Tibial nerve (tissue), 4 donors: ENCODE results near the gene RIBC2. TPM values are rescaled to one million over a fixed set of nuclear protein-coding genes. Genes with fewer than 3 reads are reported as not detected.
A peak's percentile ranks its signal among the peaks of the same experiment; 100 is the strongest.
"Not testable (repeated sequence)": the region's sequence is repeated elsewhere in the genome, so short reads cannot be mapped to it uniquely, and the experiment has no call there.

ENCODE experiments used
- DNase-seq, 2 donors: peaks; one replicate each; pipeline ENCODE4 v3.0.0-alpha.2; 2019; ENCODE audit warnings: low spot score in 2 of 2
- H3K27ac ChIP-seq, 4 donors: fragments of 200-600 bp; sonication (generic) in 3 of 4; one replicate each; pipeline ENCODE4 v1.5.1; 2017 to 2019; ENCODE audit warnings: mild to moderate bottlenecking in 1 of 4
- H3K27me3 ChIP-seq, 2 donors: fragments of 200-600 bp; sonication (generic) in 1 of 2; one replicate each; pipeline versions ENCODE4 v1.5.1 to v1.6.0; 2017 to 2019
- H3K36me3 ChIP-seq, 3 donors: fragments of 200-600 bp; sonication (generic); one replicate each; pipeline ENCODE4 v1.5.1; 2018 to 2019
- H3K4me1 ChIP-seq, 4 donors: fragments of 200-600 bp; sonication (generic) in 3 of 4; one replicate each; pipeline ENCODE4 v1.5.1; 2017 to 2019
- H3K4me3 ChIP-seq, 4 donors: fragments of 200-600 bp; sonication (generic) in 3 of 4; one replicate each; pipeline ENCODE4 v1.5.1; 2017 to 2019; ENCODE audit warnings: mild to moderate bottlenecking in 1 of 4, moderate library complexity in 1 of 4
- H3K9me3 ChIP-seq, 4 donors: fragments of 200-600 bp; sonication (generic) in 3 of 4; one replicate each; pipeline ENCODE4 v1.5.1; 2017 to 2019
- EP300 ChIP-seq, 2 donors: sonication (generic); formaldehyde crosslinking; IDR thresholded peaks; one replicate each; pipeline ENCODE4 v1.6.1; 2017; ENCODE audit warnings: antibody characterized with exemption in 2 of 2, mild to moderate bottlenecking in 1 of 2
- POLR2A ChIP-seq, 2 donors: fragments of 450-650 bp; IDR thresholded peaks; one replicate each; pipeline ENCODE4 v1.6.1; 2017; ENCODE audit warnings: antibody characterized with exemption in 2 of 2, mild to moderate bottlenecking in 2 of 2, moderate library complexity in 2 of 2
- WGBS, 2 donors: methylation state at CpG; one replicate each; pipeline ENCODE4 v1.1.5; 2018; 5-methylcytosine and 5-hydroxymethylcytosine counted together
- total RNA-seq, 4 donors: library from RNA; depleted of rRNA; stranded (reverse); fragments of >200 nt; gene quantifications; one replicate each; pipeline ENCODE4 v1.1.0, GENCODE V29; 2016
- TF ChIP-seq, protein P1 (sequence below), 5 experiments: fragments of 200-600 bp in 3 of 5; fragments of 450-650 bp in 2 of 5; sonication (generic) in 3 of 5; IDR thresholded peaks; one replicate each; pipeline ENCODE4 v1.5.1; 2016 to 2019; ENCODE audit warnings: antibody characterized with exemption in 5 of 5, mild to moderate bottlenecking in 3 of 5, moderate library complexity in 2 of 5

The RIBC2 gene, protein sequence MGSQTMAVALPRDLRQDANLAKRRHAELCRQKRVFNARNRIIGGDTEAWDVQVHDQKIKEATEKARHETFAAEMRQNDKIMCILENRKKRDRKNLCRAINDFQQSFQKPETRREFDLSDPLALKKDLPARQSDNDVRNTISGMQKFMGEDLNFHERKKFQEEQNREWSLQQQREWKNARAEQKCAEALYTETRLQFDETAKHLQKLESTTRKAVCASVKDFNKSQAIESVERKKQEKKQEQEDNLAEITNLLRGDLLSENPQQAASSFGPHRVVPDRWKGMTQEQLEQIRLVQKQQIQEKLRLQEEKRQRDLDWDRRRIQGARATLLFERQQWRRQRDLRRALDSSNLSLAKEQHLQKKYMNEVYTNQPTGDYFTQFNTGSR
- total RNA-seq, result under 1 TPM in 1 of 4 donors, not detected in 3; 0.42 TPM

DNA sequence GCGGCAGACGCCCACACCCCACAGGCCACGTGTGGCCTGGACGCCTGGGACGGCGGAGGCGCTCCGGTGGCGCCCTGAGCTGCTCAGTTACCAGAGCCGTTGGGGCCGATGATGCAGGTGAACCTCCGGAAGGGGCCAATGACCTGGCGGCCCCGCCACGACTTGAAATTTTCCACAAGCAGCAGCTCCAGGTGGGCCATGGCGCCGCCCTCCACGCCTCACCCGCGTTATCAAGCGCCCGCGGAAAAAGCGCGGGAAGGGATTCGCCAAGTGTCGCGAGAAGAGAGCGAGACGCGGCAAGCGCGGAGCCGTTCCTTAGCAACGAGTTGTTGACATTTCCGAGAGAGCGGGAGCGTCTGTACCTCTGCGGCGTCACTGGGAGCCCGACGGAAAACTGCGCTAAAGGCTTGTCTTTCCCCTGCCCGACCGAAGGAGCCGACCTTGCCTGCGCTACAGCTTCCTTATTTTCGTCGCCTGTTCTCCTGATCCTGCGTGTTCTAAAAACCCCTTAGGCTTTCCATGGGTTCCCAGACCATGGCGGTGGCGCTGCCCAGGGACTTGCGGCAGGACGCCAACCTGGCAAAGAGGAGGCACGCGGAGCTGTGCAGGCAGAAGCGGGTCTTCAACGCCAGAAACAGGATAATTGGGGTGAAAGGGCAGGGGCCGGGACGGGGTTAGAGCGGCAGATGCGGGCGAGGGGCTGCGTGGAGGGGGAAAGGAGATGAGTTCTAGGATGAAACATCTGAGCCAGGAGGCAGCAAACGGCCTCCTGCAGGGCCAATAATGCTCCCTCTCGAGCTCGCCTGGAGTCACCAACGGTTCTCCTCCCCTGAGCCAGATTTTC, at the start of gene RIBC2, which contains the start of gene SMC1B:
RIBC2 (plus strand) TSS at position 326 of the 844 bp plus-strand sequence; CDS start at position 520, 194 bp downstream.
SMC1B (minus strand) TSS at position 232 of the 844 bp plus-strand sequence; CDS start at position 200, 32 bp downstream.
- DNase-seq, result peak; percentile 35 to 40
- TF ChIP-seq POLR2A (IDR thresholded peaks at IDR 0.05) (no peak), EP300 (IDR thresholded peaks at IDR 0.05) (no peak)
- TF ChIP-seq, protein P1, sequence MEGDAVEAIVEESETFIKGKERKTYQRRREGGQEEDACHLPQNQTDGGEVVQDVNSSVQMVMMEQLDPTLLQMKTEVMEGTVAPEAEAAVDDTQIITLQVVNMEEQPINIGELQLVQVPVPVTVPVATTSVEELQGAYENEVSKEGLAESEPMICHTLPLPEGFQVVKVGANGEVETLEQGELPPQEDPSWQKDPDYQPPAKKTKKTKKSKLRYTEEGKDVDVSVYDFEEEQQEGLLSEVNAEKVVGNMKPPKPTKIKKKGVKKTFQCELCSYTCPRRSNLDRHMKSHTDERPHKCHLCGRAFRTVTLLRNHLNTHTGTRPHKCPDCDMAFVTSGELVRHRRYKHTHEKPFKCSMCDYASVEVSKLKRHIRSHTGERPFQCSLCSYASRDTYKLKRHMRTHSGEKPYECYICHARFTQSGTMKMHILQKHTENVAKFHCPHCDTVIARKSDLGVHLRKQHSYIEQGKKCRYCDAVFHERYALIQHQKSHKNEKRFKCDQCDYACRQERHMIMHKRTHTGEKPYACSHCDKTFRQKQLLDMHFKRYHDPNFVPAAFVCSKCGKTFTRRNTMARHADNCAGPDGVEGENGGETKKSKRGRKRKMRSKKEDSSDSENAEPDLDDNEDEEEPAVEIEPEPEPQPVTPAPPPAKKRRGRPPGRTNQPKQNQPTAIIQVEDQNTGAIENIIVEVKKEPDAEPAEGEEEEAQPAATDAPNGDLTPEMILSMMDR (IDR thresholded peaks at IDR 0.05), result no peak
- Histone ChIP-seq H3K4me3 (peak within 1 kb of the TSS; percentile 26 to 47 (median 38)), H3K4me1 (peaks cover 0 to 14% (median 3%) of the 10 kb centered on the region in 4 donors), H3K27me3 (peaks cover 0 to 10% of the 10 kb centered on the region in 2 donors), H3K9me3 (no peaks in the 10 kb centered on the region), H3K36me3 (no peaks in the 10 kb centered on the region), H3K27ac (no peak within 1 kb of the TSS)
- 13 to 24% methylated on average over 36 to 61 of the region's 68 CpGs for WGBS, 2 donors

DNA sequence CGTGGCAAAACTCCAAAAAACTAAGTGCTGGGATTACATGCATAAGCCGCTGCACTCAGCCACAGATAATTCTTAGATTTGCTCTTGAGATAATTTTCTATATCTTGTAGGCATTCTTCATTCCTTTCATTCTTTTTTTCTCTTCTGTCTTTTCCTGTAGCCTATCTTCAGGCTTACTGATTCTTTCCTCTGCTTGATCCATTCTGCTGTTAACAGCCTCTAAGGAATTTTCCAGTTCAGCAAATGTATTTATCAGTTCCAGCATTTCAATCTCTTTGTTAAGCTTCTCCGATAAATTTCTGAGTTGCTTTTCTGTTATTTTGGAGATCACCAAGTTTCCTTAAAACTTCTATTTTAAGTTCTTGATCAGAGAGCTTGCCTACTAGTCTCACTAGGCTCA, 46.8 kb upstream of the RIBC2 start:
- 85 to 91% methylated on average over 3 of the region's 3 CpGs for WGBS, 2 donors
- Histone ChIP-seq H3K27me3 (no peaks in the 10 kb centered on the region), H3K4me1 (no peaks in the 10 kb centered on the region), H3K36me3 (no peaks in the 10 kb centered on the region), H3K4me3 (no peak overlapping the region), H3K9me3 (peaks cover 0 to 18% (median 0%) of the 10 kb centered on the region in 4 donors), H3K27ac (no peak overlapping the region)
- DNase-seq, result no peak
- TF ChIP-seq EP300 (IDR thresholded peaks at IDR 0.05), result no peak
- no peak for TF ChIP-seq POLR2A (IDR thresholded peaks at IDR 0.05)
- TF ChIP-seq, protein P1 (IDR thresholded peaks at IDR 0.05), result no peak

DNA sequence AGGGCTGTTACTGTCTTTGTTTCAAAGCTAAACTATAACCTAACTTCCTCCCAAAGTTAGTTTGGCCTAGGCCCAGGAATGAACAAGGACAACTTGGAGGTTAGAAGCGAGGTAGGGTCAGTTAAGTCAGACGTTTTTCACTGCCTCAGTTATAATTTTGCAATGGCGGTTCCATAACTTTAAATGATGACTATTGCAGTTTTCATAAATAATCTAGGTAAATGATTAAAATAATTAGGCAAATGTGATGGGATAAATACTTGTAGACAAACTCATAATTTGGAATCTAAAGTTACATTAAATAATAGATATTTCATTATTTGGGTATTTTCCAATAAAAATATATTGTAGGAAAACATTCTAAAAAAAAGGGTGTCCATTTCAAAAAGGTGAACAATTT, 39.9 kb upstream of the RIBC2 start:
- not testable (repeated sequence) for DNase-seq, H3K36me3 ChIP-seq, H3K4me3 ChIP-seq, H3K9me3 ChIP-seq, H3K4me1 ChIP-seq, H3K27ac ChIP-seq, H3K27me3 ChIP-seq
- whole genome bisulfite sequencing, 2 donors, result 86 to 88% methylated on average over 3 of the region's 3 CpGs

DNA sequence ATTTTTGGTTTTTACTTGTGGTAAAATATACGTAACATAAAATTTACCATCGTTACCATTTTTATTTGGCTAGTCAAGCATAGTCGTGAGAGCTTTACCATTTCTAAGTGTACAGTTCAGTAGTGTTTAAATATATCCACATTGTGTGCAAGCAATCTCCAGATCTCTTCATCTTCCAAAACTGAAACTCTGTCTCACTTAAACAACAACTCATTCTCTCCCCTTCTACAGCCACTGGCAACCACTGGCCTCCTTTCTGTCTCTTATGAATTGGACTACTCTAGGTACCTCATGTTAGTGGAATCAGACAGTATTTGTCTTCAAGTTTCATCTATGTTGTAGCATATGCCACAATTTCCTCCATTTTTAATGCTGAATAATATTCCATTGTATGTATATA, 37.5 kb upstream of the RIBC2 start:
- H3K4me3 ChIP-seq, result no peak overlapping the region
- no peak for TF ChIP-seq POLR2A (IDR thresholded peaks at IDR 0.05)
- no peak for TF ChIP-seq EP300 (IDR thresholded peaks at IDR 0.05)
- TF ChIP-seq, protein P1 (IDR thresholded peaks at IDR 0.05), result no peak
- H3K27me3 ChIP-seq, result no peaks in the 10 kb centered on the region
- H3K9me3 ChIP-seq, result no peaks in the 10 kb centered on the region
- no peak overlapping the region for H3K27ac ChIP-seq
- no peaks in the 10 kb centered on the region for H3K4me1 ChIP-seq
- WGBS, 2 donors, result 89 to 95% methylated on average over 3 of the region's 3 CpGs
- no peak for DNase-seq
- H3K36me3 ChIP-seq, result no peaks in the 10 kb centered on the region

DNA sequence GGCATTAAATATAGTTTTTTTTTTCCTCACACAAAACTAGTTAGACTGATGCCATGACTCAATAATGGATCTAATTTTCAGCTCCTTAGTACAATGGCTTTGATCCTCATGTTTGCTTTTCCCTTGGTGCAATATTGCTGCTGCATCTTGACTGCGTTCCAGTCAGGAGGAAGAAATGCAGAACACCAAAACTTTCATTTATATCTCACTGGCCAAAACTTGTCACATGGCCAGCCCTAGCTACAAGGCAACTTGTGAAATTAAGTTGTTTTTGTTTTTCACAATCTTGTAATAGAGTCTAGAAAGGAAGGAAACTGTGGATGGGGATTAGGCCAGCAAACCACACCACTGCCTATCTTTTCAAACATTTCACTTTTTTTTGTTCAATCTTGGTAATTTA, 36.8 kb upstream of the RIBC2 start:
- Histone ChIP-seq H3K4me1 (no peaks in the 10 kb centered on the region), H3K36me3 (no peaks in the 10 kb centered on the region), H3K4me3 (no peak overlapping the region), H3K9me3 (no peaks in the 10 kb centered on the region), H3K27me3 (no peaks in the 10 kb centered on the region), H3K27ac (no peak overlapping the region)
- peak in 1 of 2 donors; percentile 48 for DNase-seq
- WGBS, 2 donors, result 41 to 44% methylated on average over 1 of the region's 1 CpG
- TF ChIP-seq, protein P1 (IDR thresholded peaks at IDR 0.05), result no peak
- TF ChIP-seq POLR2A (IDR thresholded peaks at IDR 0.05) (no peak), EP300 (IDR thresholded peaks at IDR 0.05) (peak in 1 of 2 donors; percentile 36)
